Liver (tissue), 9 donors: ENCODE data around the gene ASCL5. TPM values are rescaled to one million over a fixed set of nuclear protein-coding genes. Genes with fewer than 3 reads are reported as not detected.

Experiments
- DNase-seq: peaks from one replicate; pipeline ENCODE4 v3.0.0-alpha.2; 2017; ENCODE audit warnings: low spot score
- H3K27ac ChIP-seq, 2 donors: one replicate each; pipeline ENCODE4 v1.7.0; 2013; ENCODE audit warnings: inconsistent platforms in 2 of 2, low read length in 2 of 2, control low read depth in 1 of 2, low read depth in 1 of 2, mild to moderate bottlenecking in 1 of 2
- H3K27me3 ChIP-seq, 4 donors: one replicate each; pipeline versions ENCODE4 v1.6.1 to v1.7.0; 2013; ENCODE audit warnings: low read length in 3 of 4, inconsistent platforms in 1 of 4, mild to moderate bottlenecking in 1 of 4, moderate library complexity in 1 of 4; ENCODE audit not compliant: control insufficient read depth in 4 of 4, insufficient read depth in 4 of 4
- H3K36me3 ChIP-seq, 4 donors: one replicate each; pipeline versions ENCODE4 v1.6.1 to v1.7.0; 2013; ENCODE audit warnings: low read length in 3 of 4, mild to moderate bottlenecking in 3 of 4, low read depth in 1 of 4, moderate library complexity in 1 of 4; ENCODE audit not compliant: control insufficient read depth in 4 of 4, insufficient read depth in 3 of 4
- H3K4me1 ChIP-seq, 4 donors: one replicate each; pipeline versions ENCODE4 v1.6.1 to v1.7.0; 2013; ENCODE audit warnings: low read length in 3 of 4, mild to moderate bottlenecking in 3 of 4, moderate library complexity in 1 of 4; ENCODE audit not compliant: control insufficient read depth in 4 of 4, insufficient read depth in 4 of 4
- H3K4me3 ChIP-seq, 3 donors: one replicate each; pipeline versions ENCODE4 v1.6.1 to v1.7.0; 2013; ENCODE audit warnings: low read length in 3 of 3, control low read depth in 1 of 3, low read depth in 1 of 3, mild to moderate bottlenecking in 1 of 3
- H3K9ac ChIP-seq, 2 donors: one replicate each; pipeline ENCODE4 v1.7.0; 2013; ENCODE audit warnings: low read length in 2 of 2, mild to moderate bottlenecking in 2 of 2, moderate library complexity in 2 of 2, control low read depth in 1 of 2, low read depth in 1 of 2
- H3K9me3 ChIP-seq, 4 donors: one replicate each; pipeline versions ENCODE4 v1.6.1 to v1.7.0; 2013; ENCODE audit warnings: low read length in 3 of 4; ENCODE audit not compliant: control insufficient read depth in 4 of 4
- ATF3 ChIP-seq: IDR thresholded peaks from 2 replicates; pipeline ENCODE4 v1.6.1; 2016; ENCODE audit warnings: antibody characterized with exemption
- CTCF ChIP-seq: fragments of 150-350 bp; IDR thresholded peaks from 2 replicates; pipeline ENCODE4 v1.5.1; 2017; ENCODE audit warnings: improper control_type of control experiment, low read depth, low read length; ENCODE audit not compliant: missing input control
- EGR1 ChIP-seq, 2 donors: IDR thresholded peaks; 2 replicates each; pipeline ENCODE4 v1.6.1; 2016 to 2018; ENCODE audit warnings: antibody characterized with exemption in 2 of 2, low read depth in 2 of 2
- FOXA1 ChIP-seq: IDR thresholded peaks from 2 replicates; pipeline ENCODE4 v1.6.1; 2016; ENCODE audit warnings: antibody characterized with exemption
- FOXA2 ChIP-seq: IDR thresholded peaks from 2 replicates; pipeline ENCODE4 v1.6.1; 2016; ENCODE audit warnings: antibody characterized with exemption
- GABPA ChIP-seq, 2 donors: IDR thresholded peaks in 1 of 2; conservative IDR thresholded peaks in 1 of 2; 2 replicates each; pipeline ENCODE4 v1.6.1; 2016; ENCODE audit warnings: antibody characterized with exemption in 2 of 2, mild to moderate bottlenecking in 1 of 2, moderate library complexity in 1 of 2
- HNF4A ChIP-seq, 2 donors: conservative IDR thresholded peaks; 2 replicates each; pipeline ENCODE4 v1.6.1; 2016; ENCODE audit warnings: antibody characterized with exemption in 2 of 2, mild to moderate bottlenecking in 2 of 2
- NR2F2 ChIP-seq: IDR thresholded peaks from 2 replicates; pipeline ENCODE4 v1.6.1; 2016; ENCODE audit warnings: antibody characterized with exemption
- RAD21 ChIP-seq, 2 donors: IDR thresholded peaks; 2 replicates each; pipeline ENCODE4 v1.6.1; 2016; ENCODE audit warnings: antibody characterized with exemption in 2 of 2, mild to moderate bottlenecking in 2 of 2
- REST ChIP-seq: IDR thresholded peaks from 2 replicates; pipeline ENCODE4 v1.6.1; 2016; ENCODE audit warnings: antibody characterized with exemption, mild to moderate bottlenecking
- RXRA ChIP-seq, 2 donors: IDR thresholded peaks; 2 replicates each; pipeline ENCODE4 v1.6.1; 2017 to 2018; ENCODE audit warnings: antibody characterized with exemption in 2 of 2, mild to moderate bottlenecking in 1 of 2
- SP1 ChIP-seq: IDR thresholded peaks from 2 replicates; pipeline ENCODE4 v1.6.1; 2018; ENCODE audit warnings: antibody characterized with exemption, mild to moderate bottlenecking
- TAF1 ChIP-seq: conservative IDR thresholded peaks from 2 replicates; pipeline ENCODE4 v1.6.1; 2016; ENCODE audit warnings: antibody characterized with exemption, mild to moderate bottlenecking
- ZBTB33 ChIP-seq: IDR thresholded peaks from 2 replicates; pipeline ENCODE4 v1.6.1; 2016; ENCODE audit warnings: antibody characterized with exemption
- WGBS: extraction: QIAGEN DNeasy Blood & Tissue Kit; methylation state at CpG from one replicate; pipeline ENCODE4 v1.1.7; 2013; 5-methylcytosine and 5-hydroxymethylcytosine counted together
- polyA plus RNA-seq, 2 donors: library from polyadenylated mRNA; stranded (reverse) in 1 of 2; unstranded in 1 of 2; fragments of 200-250 nt in 1 of 2; fragments of >200 nt in 1 of 2; fragmentation: Nextera tagmentation in 1 of 2; extraction: Ambion mirVana in 1 of 2; gene quantifications; one replicate each; pipeline versions ENCODE4 v1.2.1 to v1.2.3, GENCODE V29; 2013 to 2015
- total RNA-seq, 2 donors: library from RNA; depleted of rRNA; stranded (reverse); fragments of >200 nt; gene quantifications; one replicate each; pipeline ENCODE4 v1.2.3, GENCODE V29; 2014
- donor health status: healthy.
- donor health status: healthy.
- donor health status: healthy.
- donor health status: healthy.
- donor health status: healthy.

ASCL5 gene
- total and polyA plus RNA-seq, 4 donors = not detected

- Histone ChIP-seq H3K4me3 (no peak overlapping the region), H3K9me3 (no peaks in the 10 kb centered on the region), H3K9ac (no peak overlapping the region), H3K27me3 (no peaks in the 10 kb centered on the region), H3K36me3 (no peaks in the 10 kb centered on the region), H3K27ac (no peak overlapping the region), H3K4me1 (no peaks in the 10 kb centered on the region)
- DNase-seq = no peak
- 81% methylated on average over 7 of the region's 7 CpGs for WGBS
- TF ChIP-seq EGR1 (IDR thresholded peaks at IDR 0.05; ENCODE audit: low read depth in 2 of 2) (no peak), REST (no peak), CTCF (no peak), GABPA (IDR thresholded peaks at IDR 0.05 in 1 of 2, conservative IDR thresholded peaks at IDR 0.05 in 1 of 2) (no peak), HNF4A (conservative IDR thresholded peaks at IDR 0.05) (no peak), SP1 (no peak), FOXA1 (no peak), ATF3 (no peak), TAF1 (no peak), FOXA2 (no peak), NR2F2 (no peak), RAD21 (IDR thresholded peaks at IDR 0.05) (no peak), RXRA (IDR thresholded peaks at IDR 0.05) (no peak)
These were observed 50.9 kb downstream of the ASCL5 start for GRCh38 chr1:201076092-201076491.

GRCh38 chr1:201074018-201074417, 53.0 kb downstream of the ASCL5 start:
- Histone ChIP-seq H3K36me3 (no peaks in the 10 kb centered on the region), H3K4me3 (no peak overlapping the region), H3K9ac (no peak overlapping the region), H3K27ac (no peak overlapping the region), H3K27me3 (no peaks in the 10 kb centered on the region), H3K4me1 (no peaks in the 10 kb centered on the region), H3K9me3 (no peaks in the 10 kb centered on the region)
- DNase-seq = no peak
- TF ChIP-seq TAF1 = no peak
- TF ChIP-seq ZBTB33 = no peak
- TF ChIP-seq SP1 = no peak
- TF ChIP-seq ATF3 = no peak
- no peak for TF ChIP-seq FOXA2
- no peak for TF ChIP-seq HNF4A (conservative IDR thresholded peaks at IDR 0.05)
- no peak for TF ChIP-seq FOXA1
- TF ChIP-seq GABPA (IDR thresholded peaks at IDR 0.05 in 1 of 2, conservative IDR thresholded peaks at IDR 0.05 in 1 of 2) = no peak
- no peak for TF ChIP-seq CTCF
- 77% methylated on average over 5 of the region's 5 CpGs for WGBS
